Endothelial cell (in vitro differentiated cells): ENCODE data around the gene SFRP2. TPM values are rescaled to one million over a fixed set of nuclear protein-coding genes. Genes with fewer than 3 reads are reported as not detected.
A peak's percentile ranks its signal among the peaks of the same experiment; 100 is the strongest.

ENCODE experiments used
- DNase-seq: peaks from one replicate; pipeline ENCODE4 v3.0.0; 2021; ENCODE audit warnings: low spot score
- H3K27ac Mint-ChIP-seq: one replicate; pipeline ENCODE4 v1.8.0; 2021; ENCODE audit warnings: mixed read lengths, inconsistent platforms; ENCODE audit not compliant: unreplicated experiment
- H3K27me3 Mint-ChIP-seq: one replicate; pipeline ENCODE4 v1.8.0; 2021; ENCODE audit warnings: mild to moderate bottlenecking, moderate library complexity, mixed read lengths, inconsistent platforms; ENCODE audit not compliant: unreplicated experiment
- H3K36me3 Mint-ChIP-seq: one replicate; pipeline ENCODE4 v1.8.0; 2021; ENCODE audit warnings: mild to moderate bottlenecking, low read depth, mixed read lengths, inconsistent platforms; ENCODE audit not compliant: unreplicated experiment
- H3K4me1 Mint-ChIP-seq: one replicate; pipeline ENCODE4 v1.8.0; 2021; ENCODE audit warnings: mild to moderate bottlenecking, mixed read lengths, inconsistent platforms; ENCODE audit not compliant: unreplicated experiment
- H3K4me3 Mint-ChIP-seq: one replicate; pipeline ENCODE4 v1.8.0; 2021; ENCODE audit warnings: mild to moderate bottlenecking, mixed read lengths, inconsistent platforms; ENCODE audit not compliant: unreplicated experiment
- H3K9me3 Mint-ChIP-seq: one replicate; pipeline ENCODE4 v1.8.0; 2021; ENCODE audit warnings: mixed read lengths, inconsistent platforms; ENCODE audit not compliant: unreplicated experiment
- CTCF ChIP-seq: fragments of 200-600 bp; sonication (generic); IDR thresholded peaks from one replicate; pipeline ENCODE4 v1.5.0; 2021; ENCODE audit warnings: antibody characterized with exemption; ENCODE audit not compliant: unreplicated experiment
- long read RNA-seq: library from polyadenylated mRNA; unstranded; transcript quantifications from one replicate; pipeline ENCODE4 v2.0.0, GENCODE V29; 2020; ENCODE audit not compliant: unreplicated experiment
- total RNA-seq: library from RNA; stranded (reverse); fragmentation: NEBNext Ultra II Directional; extraction: Animal tissue kit (Norgen Biotek cat#: 25700); gene quantifications from one replicate; pipeline ENCODE4 v1.2.1, GENCODE V29; 2021; ENCODE audit not compliant: unreplicated experiment

Gene SFRP2
- 4.1 TPM for total RNA-seq
- long read RNA-seq, partial matches to known transcripts = 0 of 4 reads
- long read RNA-seq, other reads (novel, unspliced or antisense) = 0 of 4 reads

- Mint-ChIP-seq H3K36me3 (peaks cover 6% of the 10 kb centered on the region), H3K27me3 (peaks cover 20% of the 10 kb centered on the region), H3K27ac (no peak within 1 kb of the TSS), H3K9me3 (no peaks in the 10 kb centered on the region), H3K4me3 (peak within 1 kb of the TSS; percentile 84), H3K4me1 (peaks cover 32% of the 10 kb centered on the region)
- TF ChIP-seq CTCF = no peak
- peak; percentile 40 for DNase-seq
Measured at GRCh38 chr4:153788413-153789276, at the start of gene SFRP2. SFRP2 (minus strand) TSS chr4:153789083; CDS start chr4:153788835, 248 bp downstream.

GRCh38 chr4:153838564-153838963, 49.7 kb upstream of the SFRP2 start:
- Mint-ChIP-seq H3K27ac (no peak overlapping the region), H3K36me3 (no peaks in the 10 kb centered on the region), H3K4me1 (no peaks in the 10 kb centered on the region), H3K9me3 (no peaks in the 10 kb centered on the region), H3K27me3 (peaks cover 1% of the 10 kb centered on the region), H3K4me3 (no peak overlapping the region)
- DNase-seq = no peak
- TF ChIP-seq CTCF = no peak

GRCh38 chr4:153834901-153835300, 46.0 kb upstream of the SFRP2 start:
- H3K27me3 Mint-ChIP-seq = peaks cover 2% of the 10 kb centered on the region
- H3K4me1 Mint-ChIP-seq = no peaks in the 10 kb centered on the region
- DNase-seq = no peak
- H3K36me3 Mint-ChIP-seq = no peaks in the 10 kb centered on the region
- H3K27ac Mint-ChIP-seq = no peak overlapping the region
- H3K4me3 Mint-ChIP-seq = no peak overlapping the region
- no peaks in the 10 kb centered on the region for H3K9me3 Mint-ChIP-seq
- TF ChIP-seq CTCF = no peak

- H3K4me1 Mint-ChIP-seq = no peaks in the 10 kb centered on the region
- H3K4me3 Mint-ChIP-seq = no peak overlapping the region
- TF ChIP-seq CTCF = no peak
- H3K27ac Mint-ChIP-seq = no peak overlapping the region
- H3K27me3 Mint-ChIP-seq = peaks cover 2% of the 10 kb centered on the region
- no peaks in the 10 kb centered on the region for H3K9me3 Mint-ChIP-seq
- no peak for DNase-seq
- H3K36me3 Mint-ChIP-seq = no peaks in the 10 kb centered on the region
Measured at GRCh38 chr4:153832720-153833287, 43.9 kb upstream of the SFRP2 start.

- no peaks in the 10 kb centered on the region for H3K9me3 Mint-ChIP-seq
- DNase-seq = no peak
- no peak for TF ChIP-seq CTCF
- no peaks in the 10 kb centered on the region for H3K36me3 Mint-ChIP-seq
- peaks cover 1% of the 10 kb centered on the region for H3K27me3 Mint-ChIP-seq
- no peaks in the 10 kb centered on the region for H3K4me1 Mint-ChIP-seq
- no peak overlapping the region for H3K4me3 Mint-ChIP-seq
- H3K27ac Mint-ChIP-seq = no peak overlapping the region
Measured at GRCh38 chr4:153832054-153832453, 43.2 kb upstream of the SFRP2 start.
